Tibial nerve (tissue), 4 donors: ENCODE data around the gene PORCN.

Source experiments
- EP300 ChIP-seq, 2 donors: sonication (generic); formaldehyde crosslinking; IDR thresholded peaks; one replicate each; pipeline ENCODE4 v1.6.1; 2017; ENCODE audit warnings: antibody characterized with exemption in 2 of 2, mild to moderate bottlenecking in 1 of 2
- POLR2A ChIP-seq, 2 donors: fragments of 450-650 bp; IDR thresholded peaks; one replicate each; pipeline ENCODE4 v1.6.1; 2017; ENCODE audit warnings: antibody characterized with exemption in 2 of 2, mild to moderate bottlenecking in 2 of 2, moderate library complexity in 2 of 2
- TF ChIP-seq, protein P1 (sequence below), 5 experiments: fragments of 200-600 bp in 3 of 5; fragments of 450-650 bp in 2 of 5; sonication (generic) in 3 of 5; IDR thresholded peaks; one replicate each; pipeline ENCODE4 v1.5.1; 2016 to 2019; ENCODE audit warnings: antibody characterized with exemption in 5 of 5, mild to moderate bottlenecking in 3 of 5, moderate library complexity in 2 of 5

- TF ChIP-seq, protein P1, sequence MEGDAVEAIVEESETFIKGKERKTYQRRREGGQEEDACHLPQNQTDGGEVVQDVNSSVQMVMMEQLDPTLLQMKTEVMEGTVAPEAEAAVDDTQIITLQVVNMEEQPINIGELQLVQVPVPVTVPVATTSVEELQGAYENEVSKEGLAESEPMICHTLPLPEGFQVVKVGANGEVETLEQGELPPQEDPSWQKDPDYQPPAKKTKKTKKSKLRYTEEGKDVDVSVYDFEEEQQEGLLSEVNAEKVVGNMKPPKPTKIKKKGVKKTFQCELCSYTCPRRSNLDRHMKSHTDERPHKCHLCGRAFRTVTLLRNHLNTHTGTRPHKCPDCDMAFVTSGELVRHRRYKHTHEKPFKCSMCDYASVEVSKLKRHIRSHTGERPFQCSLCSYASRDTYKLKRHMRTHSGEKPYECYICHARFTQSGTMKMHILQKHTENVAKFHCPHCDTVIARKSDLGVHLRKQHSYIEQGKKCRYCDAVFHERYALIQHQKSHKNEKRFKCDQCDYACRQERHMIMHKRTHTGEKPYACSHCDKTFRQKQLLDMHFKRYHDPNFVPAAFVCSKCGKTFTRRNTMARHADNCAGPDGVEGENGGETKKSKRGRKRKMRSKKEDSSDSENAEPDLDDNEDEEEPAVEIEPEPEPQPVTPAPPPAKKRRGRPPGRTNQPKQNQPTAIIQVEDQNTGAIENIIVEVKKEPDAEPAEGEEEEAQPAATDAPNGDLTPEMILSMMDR (IDR thresholded peaks at IDR 0.05): no peak
- TF ChIP-seq POLR2A (IDR thresholded peaks at IDR 0.05): no peak
- no peak for TF ChIP-seq EP300 (IDR thresholded peaks at IDR 0.05)
These were observed 14.9 kb upstream of the PORCN start for GRCh38 chrX:48493890-48494364.
